ENCODE data around the gene CTIF. TPM values are rescaled to one million over a fixed set of nuclear protein-coding genes. Genes with fewer than 3 reads are reported as not detected.
A peak's percentile ranks its signal among the peaks of the same experiment; 100 is the strongest.

The CTIF gene
- total and polyA plus RNA-seq, 5 donors from 2014 or later, result 0.23 to 1.8 TPM; not detected in 3

GRCh38 chr18:48874701-48875162 lies 335.9 kb downstream of the CTIF start:
- peaks cover 0 to 5% (median 0%) of the 10 kb centered on the region in 4 donors for H3K4me1 Mint-ChIP-seq
- ATAC-seq (ENCODE audit: low read depth in 2 of 2) (no peak), DNase-seq (no peak)
- Histone ChIP-seq H3K4me3 (ENCODE audit: low read depth, low read length) (no peak overlapping the region), H3K4me1 (ENCODE audit: control insufficient read depth, insufficient read depth, low read length, poor library complexity, severe bottlenecking) (no peaks in the 10 kb centered on the region), H3K36me3 (ENCODE audit: control insufficient read depth, insufficient read depth, low read length) (no peaks in the 10 kb centered on the region), H3K27me3 (ENCODE audit: control insufficient read depth, insufficient read depth, low read length) (no peaks in the 10 kb centered on the region), H3K9me3 (ENCODE audit: control insufficient read depth in 2 of 2, low read length in 2 of 2) (no peaks in the 10 kb centered on the region), H3K27ac (ENCODE audit: insufficient read depth, low read length, poor library complexity, severe bottlenecking) (no peak overlapping the region)
- H3K27ac Mint-ChIP-seq, result peak overlapping the region in 1 of 3 donors; percentile 76
- H3K9me3 Mint-ChIP-seq, result no peaks in the 10 kb centered on the region
- no peaks in the 10 kb centered on the region for H3K27me3 Mint-ChIP-seq
- no peak overlapping the region for H3K4me3 Mint-ChIP-seq
- H3K36me3 Mint-ChIP-seq, result no peaks in the 10 kb centered on the region

- Mint-ChIP-seq H3K36me3 (no peaks in the 10 kb centered on the region), H3K4me1 (peaks cover 0 to 9% (median 0%) of the 10 kb centered on the region in 4 donors), H3K27ac (peak overlapping the region in 2 of 3 donors; percentile 20 to 76), H3K4me3 (no peak overlapping the region), H3K9me3 (peaks cover 0 to 3% (median 0%) of the 10 kb centered on the region in 7 donors), H3K27me3 (no peaks in the 10 kb centered on the region)
- H3K36me3 ChIP-seq (ENCODE audit: control insufficient read depth, insufficient read depth, low read length), result no peaks in the 10 kb centered on the region
- DNase-seq (no peak), ATAC-seq (ENCODE audit: low read depth in 2 of 2) (no peak)
- no peaks in the 10 kb centered on the region for H3K27me3 ChIP-seq (ENCODE audit: control insufficient read depth, insufficient read depth, low read length)
- no peak overlapping the region for H3K4me3 ChIP-seq (ENCODE audit: low read depth, low read length)
- no peaks in the 10 kb centered on the region for H3K9me3 ChIP-seq (ENCODE audit: control insufficient read depth in 2 of 2, low read length in 2 of 2)
- H3K4me1 ChIP-seq (ENCODE audit: control insufficient read depth, insufficient read depth, low read length, poor library complexity, severe bottlenecking), result no peaks in the 10 kb centered on the region
- no peak overlapping the region for H3K27ac ChIP-seq (ENCODE audit: insufficient read depth, low read length, poor library complexity, severe bottlenecking)
These were observed 336.6 kb downstream of the CTIF start for GRCh38 chr18:48875314-48875941.

GRCh38 chr18:48875942-48876511 lies 337.2 kb downstream of the CTIF start:
- no peak overlapping the region for H3K4me3 ChIP-seq (ENCODE audit: low read depth, low read length)
- H3K4me1 Mint-ChIP-seq, result peaks cover 0 to 10% (median 0%) of the 10 kb centered on the region in 4 donors
- no peaks in the 10 kb centered on the region for H3K4me1 ChIP-seq (ENCODE audit: control insufficient read depth, insufficient read depth, low read length, poor library complexity, severe bottlenecking)
- H3K27me3 Mint-ChIP-seq, result no peaks in the 10 kb centered on the region
- no peaks in the 10 kb centered on the region for H3K36me3 ChIP-seq (ENCODE audit: control insufficient read depth, insufficient read depth, low read length)
- H3K27me3 ChIP-seq (ENCODE audit: control insufficient read depth, insufficient read depth, low read length), result no peaks in the 10 kb centered on the region
- H3K27ac ChIP-seq (ENCODE audit: insufficient read depth, low read length, poor library complexity, severe bottlenecking), result no peak overlapping the region
- H3K9me3 Mint-ChIP-seq, result peaks cover 0 to 5% (median 0%) of the 10 kb centered on the region in 7 donors
- peak overlapping the region in 1 of 3 donors; percentile 20 for H3K27ac Mint-ChIP-seq
- no peak for ATAC-seq (ENCODE audit: low read depth in 2 of 2)
- no peak for DNase-seq
- H3K9me3 ChIP-seq (ENCODE audit: control insufficient read depth in 2 of 2, low read length in 2 of 2), result no peaks in the 10 kb centered on the region
- no peak overlapping the region for H3K4me3 Mint-ChIP-seq
- no peaks in the 10 kb centered on the region for H3K36me3 Mint-ChIP-seq

GRCh38 chr18:48876590-48876989 lies 337.8 kb downstream of the CTIF start:
- Mint-ChIP-seq H3K36me3 (no peaks in the 10 kb centered on the region), H3K4me1 (peaks cover 0 to 10% (median 0%) of the 10 kb centered on the region in 4 donors), H3K27ac (no peak overlapping the region), H3K27me3 (no peaks in the 10 kb centered on the region), H3K4me3 (no peak overlapping the region), H3K9me3 (peaks cover 0 to 7% (median 0%) of the 10 kb centered on the region in 7 donors)
- Histone ChIP-seq H3K4me1 (ENCODE audit: control insufficient read depth, insufficient read depth, low read length, poor library complexity, severe bottlenecking) (no peaks in the 10 kb centered on the region), H3K36me3 (ENCODE audit: control insufficient read depth, insufficient read depth, low read length) (no peaks in the 10 kb centered on the region), H3K9me3 (ENCODE audit: control insufficient read depth in 2 of 2, low read length in 2 of 2) (no peaks in the 10 kb centered on the region), H3K27ac (ENCODE audit: insufficient read depth, low read length, poor library complexity, severe bottlenecking) (no peak overlapping the region), H3K27me3 (ENCODE audit: control insufficient read depth, insufficient read depth, low read length) (no peaks in the 10 kb centered on the region), H3K4me3 (ENCODE audit: low read depth, low read length) (no peak overlapping the region)
- DNase-seq, result no peak
- ATAC-seq (ENCODE audit: low read depth in 2 of 2), result no peak

- ATAC-seq (ENCODE audit: low read depth in 2 of 2), result no peak
- Histone ChIP-seq H3K4me3 (ENCODE audit: low read depth, low read length) (no peak overlapping the region), H3K27ac (ENCODE audit: insufficient read depth, low read length, poor library complexity, severe bottlenecking) (no peak overlapping the region), H3K27me3 (ENCODE audit: control insufficient read depth, insufficient read depth, low read length) (no peaks in the 10 kb centered on the region), H3K9me3 (ENCODE audit: control insufficient read depth in 2 of 2, low read length in 2 of 2) (no peaks in the 10 kb centered on the region), H3K36me3 (ENCODE audit: control insufficient read depth, insufficient read depth, low read length) (no peaks in the 10 kb centered on the region), H3K4me1 (ENCODE audit: control insufficient read depth, insufficient read depth, low read length, poor library complexity, severe bottlenecking) (no peaks in the 10 kb centered on the region)
- Mint-ChIP-seq H3K27ac (no peak overlapping the region), H3K4me1 (peaks cover 0 to 7% (median 0%) of the 10 kb centered on the region in 4 donors), H3K9me3 (peaks cover 0 to 7% (median 0%) of the 10 kb centered on the region in 7 donors), H3K36me3 (no peaks in the 10 kb centered on the region), H3K4me3 (no peak overlapping the region), H3K27me3 (no peaks in the 10 kb centered on the region)
- DNase-seq, result no peak
These were observed 339.1 kb downstream of the CTIF start for GRCh38 chr18:48877941-48878340.

GRCh38 chr18:48878471-48878870 lies 339.6 kb downstream of the CTIF start:
- Histone ChIP-seq H3K4me1 (ENCODE audit: control insufficient read depth, insufficient read depth, low read length, poor library complexity, severe bottlenecking) (no peaks in the 10 kb centered on the region), H3K27me3 (ENCODE audit: control insufficient read depth, insufficient read depth, low read length) (no peaks in the 10 kb centered on the region), H3K9me3 (ENCODE audit: control insufficient read depth in 2 of 2, low read length in 2 of 2) (no peaks in the 10 kb centered on the region), H3K36me3 (ENCODE audit: control insufficient read depth, insufficient read depth, low read length) (no peaks in the 10 kb centered on the region), H3K27ac (ENCODE audit: insufficient read depth, low read length, poor library complexity, severe bottlenecking) (no peak overlapping the region), H3K4me3 (ENCODE audit: low read depth, low read length) (no peak overlapping the region)
- DNase-seq, result no peak
- peaks cover 0 to 6% (median 0%) of the 10 kb centered on the region in 4 donors for H3K4me1 Mint-ChIP-seq
- H3K27me3 Mint-ChIP-seq, result no peaks in the 10 kb centered on the region
- no peak for ATAC-seq (ENCODE audit: low read depth in 2 of 2)
- peak overlapping the region in 1 of 3 donors; percentile 49 for H3K27ac Mint-ChIP-seq
- no peaks in the 10 kb centered on the region for H3K36me3 Mint-ChIP-seq
- H3K9me3 Mint-ChIP-seq, result peaks cover 0 to 7% (median 0%) of the 10 kb centered on the region in 7 donors
- H3K4me3 Mint-ChIP-seq, result no peak overlapping the region

GRCh38 chr18:48879008-48879431 lies 340.2 kb downstream of the CTIF start:
- Histone ChIP-seq H3K36me3 (ENCODE audit: control insufficient read depth, insufficient read depth, low read length) (no peaks in the 10 kb centered on the region), H3K9me3 (ENCODE audit: control insufficient read depth in 2 of 2, low read length in 2 of 2) (no peaks in the 10 kb centered on the region), H3K27me3 (ENCODE audit: control insufficient read depth, insufficient read depth, low read length) (no peaks in the 10 kb centered on the region), H3K4me3 (ENCODE audit: low read depth, low read length) (no peak overlapping the region), H3K27ac (ENCODE audit: insufficient read depth, low read length, poor library complexity, severe bottlenecking) (no peak overlapping the region), H3K4me1 (ENCODE audit: control insufficient read depth, insufficient read depth, low read length, poor library complexity, severe bottlenecking) (no peaks in the 10 kb centered on the region)
- Mint-ChIP-seq H3K4me1 (peaks cover 0 to 6% (median 0%) of the 10 kb centered on the region in 4 donors), H3K4me3 (no peak overlapping the region), H3K9me3 (peaks cover 0 to 7% (median 0%) of the 10 kb centered on the region in 7 donors), H3K27me3 (no peaks in the 10 kb centered on the region), H3K27ac (no peak overlapping the region), H3K36me3 (no peaks in the 10 kb centered on the region)
- DNase-seq, result no peak
- no peak for ATAC-seq (ENCODE audit: low read depth in 2 of 2)
